H9 (cell line): ENCODE results near the gene ITCH. TPM values are rescaled to one million over a fixed set of nuclear protein-coding genes. Genes with fewer than 3 reads are reported as not detected.

Experiments
- DNase-seq: peaks from one replicate; pipeline ENCODE4 v3.0.0-alpha.2; 2017
- H2AFZ ChIP-seq: one replicate; pipeline ENCODE4 v1.6.1; 2013; ENCODE audit warnings: mild to moderate bottlenecking, low read length, control low read depth, moderate library complexity
- H2AK5ac ChIP-seq: 2 replicates; pipeline ENCODE4 v1.6.1; 2013; ENCODE audit warnings: low read length, control low read depth, mixed read lengths; ENCODE audit not compliant: insufficient read length
- H2BK120ac ChIP-seq: one replicate; pipeline ENCODE4 v1.6.1; 2013; ENCODE audit warnings: low read depth, mild to moderate bottlenecking, low read length, control low read depth, inconsistent platforms; ENCODE audit not compliant: poor library complexity, severe bottlenecking
- H2BK12ac ChIP-seq: 2 replicates; pipeline ENCODE4 v1.6.1; 2013; ENCODE audit warnings: low read length, control low read depth, mixed read lengths, low read depth; ENCODE audit not compliant: insufficient read length
- H2BK15ac ChIP-seq: 2 replicates; pipeline ENCODE4 v1.6.1; 2013; ENCODE audit warnings: low read depth, low read length, control low read depth
- H2BK20ac ChIP-seq: one replicate; pipeline ENCODE4 v1.6.1; 2013; ENCODE audit warnings: low read depth, mild to moderate bottlenecking, low read length, control low read depth, inconsistent platforms; ENCODE audit not compliant: poor library complexity, severe bottlenecking
- H2BK5ac ChIP-seq: 2 replicates; pipeline ENCODE4 v1.6.1; 2013; ENCODE audit warnings: low read length, control low read depth, mixed read lengths; ENCODE audit not compliant: insufficient read length
- H3K14ac ChIP-seq: 2 replicates; pipeline ENCODE4 v1.6.1; 2013; ENCODE audit warnings: low read length, control low read depth; ENCODE audit not compliant: insufficient read depth
- H3K18ac ChIP-seq: 2 replicates; pipeline ENCODE4 v1.6.1; 2013; ENCODE audit warnings: low read depth, mild to moderate bottlenecking, mixed read lengths, low read length, control low read depth; ENCODE audit not compliant: insufficient read length
- H3K23ac ChIP-seq: 2 replicates; pipeline ENCODE4 v1.6.1; 2013; ENCODE audit warnings: low read length, control low read depth, mixed read lengths, low read depth; ENCODE audit not compliant: insufficient read length
- H3K23me2 ChIP-seq: 2 replicates; pipeline ENCODE4 v1.6.1; 2013; ENCODE audit warnings: low read depth, mild to moderate bottlenecking, mixed read lengths, low read length, control low read depth; ENCODE audit not compliant: insufficient read length, poor library complexity, severe bottlenecking
- H3K27ac ChIP-seq: 2 replicates; pipeline ENCODE4 v1.5.1; 2013; ENCODE audit warnings: low read length, control low read depth, mixed read lengths, low read depth; ENCODE audit not compliant: insufficient read length
- H3K27me3 ChIP-seq: 2 replicates; pipeline ENCODE4 v1.6.1; 2013; ENCODE audit warnings: low read length, control low read depth, inconsistent platforms; ENCODE audit not compliant: insufficient read depth
- H3K4ac ChIP-seq: 2 replicates; pipeline ENCODE4 v1.6.1; 2013; ENCODE audit warnings: low read depth, mild to moderate bottlenecking, control low read depth, inconsistent platforms, low read length, moderate library complexity
- H3K4me1 ChIP-seq: 2 replicates; pipeline ENCODE4 v1.6.1; 2013; ENCODE audit warnings: low read length, control low read depth, inconsistent platforms; ENCODE audit not compliant: insufficient read depth
- H3K4me2 ChIP-seq: 2 replicates; pipeline ENCODE4 v1.6.1; 2013; ENCODE audit warnings: low read length, control low read depth, mixed read lengths; ENCODE audit not compliant: insufficient read length, insufficient read depth
- H3K56ac ChIP-seq: 2 replicates; pipeline ENCODE4 v1.6.1; 2013; ENCODE audit warnings: low read depth, mild to moderate bottlenecking, mixed read lengths, low read length, control low read depth; ENCODE audit not compliant: insufficient read length
- H3K79me1 ChIP-seq: 2 replicates; pipeline ENCODE4 v1.6.1; 2013; ENCODE audit warnings: low read depth, mild to moderate bottlenecking, moderate library complexity, low read length, control low read depth, inconsistent platforms; ENCODE audit not compliant: insufficient read depth, poor library complexity, severe bottlenecking
- H3K79me2 ChIP-seq: 2 replicates; pipeline ENCODE4 v1.6.1; 2013; ENCODE audit warnings: low read length, control low read depth, inconsistent platforms; ENCODE audit not compliant: insufficient read depth
- H3K9ac ChIP-seq: 2 replicates; pipeline ENCODE4 v1.6.1; 2013; ENCODE audit warnings: low read length, control low read depth, mixed read lengths; ENCODE audit not compliant: insufficient read length; ENCODE audit errors: extremely low read depth
- H3K9me3 ChIP-seq: one replicate; pipeline ENCODE4 v1.6.1; 2013; ENCODE audit warnings: low read depth, low read length, inconsistent platforms; ENCODE audit not compliant: control insufficient read depth
- H3T11ph ChIP-seq: one replicate; pipeline ENCODE4 v1.6.1; 2013; ENCODE audit warnings: mild to moderate bottlenecking, low read length, control low read depth, inconsistent platforms
- H4K20me1 ChIP-seq: one replicate; pipeline ENCODE4 v1.6.1; 2013; ENCODE audit not compliant: control insufficient read depth, insufficient read length, insufficient read depth
- H4K5ac ChIP-seq: 2 replicates; pipeline ENCODE4 v1.6.1; 2013; ENCODE audit warnings: low read depth, mild to moderate bottlenecking, mixed read lengths, low read length, control low read depth; ENCODE audit not compliant: insufficient read length
- H4K8ac ChIP-seq: replicated peaks from 2 replicates; pipeline ENCODE4 v1.6.1; 2013; ENCODE audit warnings: low read length, control low read depth, mixed read lengths, low read depth; ENCODE audit not compliant: insufficient read length
- H4K91ac ChIP-seq: 2 replicates; pipeline ENCODE4 v1.6.1; 2013; ENCODE audit warnings: low read depth, mild to moderate bottlenecking, moderate library complexity, mixed read lengths, low read length, control low read depth; ENCODE audit not compliant: insufficient read length
- H3K27ac Mint-ChIP-seq, 3 experiments: 2 replicates in 2 of 3; 3 replicates in 1 of 3; pipeline ENCODE4 v1.8.0; 2020 to 2021; ENCODE audit warnings: mixed read lengths in 3 of 3, mild to moderate bottlenecking in 1 of 3, moderate library complexity in 1 of 3
- H3K27me3 Mint-ChIP-seq: 2 replicates; pipeline ENCODE4 v1.8.0; 2021; ENCODE audit warnings: low read depth, mild to moderate bottlenecking, moderate library complexity, mixed read lengths
- H3K36me3 Mint-ChIP-seq, 3 experiments: 2 replicates in 2 of 3; 3 replicates in 1 of 3; pipeline ENCODE4 v1.8.0; 2020 to 2021; ENCODE audit warnings: low read depth in 3 of 3, mixed read lengths in 3 of 3; ENCODE audit not compliant: insufficient read depth in 1 of 3
- H3K4me1 Mint-ChIP-seq, 2 experiments: 2 replicates each; pipeline ENCODE4 v1.8.0; 2020; ENCODE audit warnings: mixed read lengths in 2 of 2
- H3K4me3 Mint-ChIP-seq, 2 experiments: 2 replicates in 1 of 2; 3 replicates in 1 of 2; pipeline ENCODE4 v1.8.0; 2020 to 2021; ENCODE audit warnings: mild to moderate bottlenecking in 2 of 2, mixed read lengths in 2 of 2, moderate library complexity in 1 of 2
- H3K9me3 Mint-ChIP-seq, 2 experiments: 2 replicates in 1 of 2; 3 replicates in 1 of 2; pipeline ENCODE4 v1.8.0; 2020; ENCODE audit warnings: mild to moderate bottlenecking in 2 of 2, mixed read lengths in 2 of 2, moderate library complexity in 1 of 2
- CTCF ChIP-seq: fragments of 200-600 bp; sonication (generic); conservative IDR thresholded peaks from 3 replicates; pipeline ENCODE4 v1.8.0; 2021; ENCODE audit warnings: antibody characterized with exemption, mild to moderate bottlenecking
- WGBS: extraction: QIAGEN DNeasy Blood & Tissue Kit; methylation state at CpG from one replicate; pipeline ENCODE4 v1.1.7; 2013; ENCODE audit warnings: missing lambda C conversion rate, low lambda C conversion rate, mixed read lengths; ENCODE audit not compliant: insufficient read length; ENCODE audit errors: extremely low coverage; 5-methylcytosine and 5-hydroxymethylcytosine counted together
- total RNA-seq: library from RNA; stranded (reverse); gene quantifications from 2 replicates; pipeline ENCODE4 v1.2.1, GENCODE V29; 2021

The ITCH gene
- total RNA-seq, 1 experiment from 2014 or later = 55.9 TPM

- H4K20me1 ChIP-seq = no peaks in the 10 kb centered on the region
- no peak for TF ChIP-seq CTCF
- H2BK20ac ChIP-seq = no peak overlapping the region
- H2AK5ac ChIP-seq = no peak overlapping the region
- no peak overlapping the region for H3K4ac ChIP-seq
- H2BK15ac ChIP-seq = no peak overlapping the region
- no CpG with 5 or more reads among the region's 3 CpGs for WGBS
- no peaks in the 10 kb centered on the region for H3K23me2 ChIP-seq
- no peak overlapping the region for H4K91ac ChIP-seq
- no peak overlapping the region for H3K14ac ChIP-seq
- no peak overlapping the region for H3T11ph ChIP-seq
- H3K9ac ChIP-seq = no peak overlapping the region
- H4K5ac ChIP-seq = no peak overlapping the region
- H3K27me3 Mint-ChIP-seq = no peaks in the 10 kb centered on the region
- H3K27ac Mint-ChIP-seq = no peak overlapping the region
- no peak overlapping the region for H2BK5ac ChIP-seq
- no peaks in the 10 kb centered on the region for H3K4me1 ChIP-seq
- DNase-seq = no peak
- no peaks in the 10 kb centered on the region for H3K9me3 Mint-ChIP-seq
- no peaks in the 10 kb centered on the region for H3K9me3 ChIP-seq
- no peaks in the 10 kb centered on the region for H3K79me2 ChIP-seq
- no peaks in the 10 kb centered on the region for H3K79me1 ChIP-seq
- H2AFZ ChIP-seq = no peak overlapping the region
- no peaks in the 10 kb centered on the region for H3K27me3 ChIP-seq
- no peak overlapping the region for H3K27ac ChIP-seq
- no peak overlapping the region for H3K56ac ChIP-seq
- no peak overlapping the region for H3K23ac ChIP-seq
- no peak overlapping the region for H2BK120ac ChIP-seq
- H2BK12ac ChIP-seq = no peak overlapping the region
- no peak overlapping the region for H4K8ac ChIP-seq
- H3K4me1 Mint-ChIP-seq = no peaks in the 10 kb centered on the region
- H3K36me3 Mint-ChIP-seq = peaks cover 25 to 86% (median 81%) of the 10 kb centered on the region in 3 experiments; a peak in 6 of 7 replicates
- H3K4me3 Mint-ChIP-seq = no peak overlapping the region
- H3K4me2 ChIP-seq = no peak overlapping the region
- no peak overlapping the region for H3K18ac ChIP-seq
Observed at GRCh38 chr20:34443546-34443945, 80.5 kb downstream of the ITCH start.
